SKM-1 treated with dmso at 0.1 percent for 144 hours (cell line): ENCODE data around the gene CELF4.

Experiments used
- DNase-seq: peaks from one replicate; lab custom pipeline; 2025; ENCODE audit not compliant: unreplicated experiment; lab: John Stamatoyannopoulos, UW

The CELF4 gene

GRCh38 chr18:37447962-37448888 lies 117.4 kb downstream of the CELF4 start:
- no peak for DNase-seq

- no peak for DNase-seq
Observed at GRCh38 chr18:37445836-37446235, 119.8 kb downstream of the CELF4 start.

- DNase-seq, result no peak
Observed at GRCh38 chr18:37445368-37445767, 120.2 kb downstream of the CELF4 start.

GRCh38 chr18:37443325-37444055 lies 122.1 kb downstream of the CELF4 start:
- no peak for DNase-seq

GRCh38 chr18:37442477-37442876 lies 123.1 kb downstream of the CELF4 start:
- DNase-seq, result no peak

GRCh38 chr18:37441821-37442220 lies 123.8 kb downstream of the CELF4 start:
- no peak for DNase-seq

- DNase-seq, result no peak
Observed at GRCh38 chr18:37440206-37440605, 125.4 kb downstream of the CELF4 start.

GRCh38 chr18:37438417-37439180 lies 127.0 kb downstream of the CELF4 start:
- no peak for DNase-seq

GRCh38 chr18:37435996-37436395 lies 129.6 kb downstream of the CELF4 start:
- DNase-seq, result no peak

GRCh38 chr18:37435150-37435867 lies 130.3 kb downstream of the CELF4 start:
- no peak for DNase-seq

GRCh38 chr18:37434161-37434860 lies 131.3 kb downstream of the CELF4 start:
- no peak for DNase-seq

- DNase-seq, result no peak
Observed at GRCh38 chr18:37432436-37433195, 133.0 kb downstream of the CELF4 start.

GRCh38 chr18:37430357-37431076 lies 135.1 kb downstream of the CELF4 start:
- DNase-seq, result no peak

GRCh38 chr18:37429791-37430190 lies 135.8 kb downstream of the CELF4 start:
- DNase-seq, result no peak

- no peak for DNase-seq
Observed at GRCh38 chr18:37428288-37428974, 137.2 kb downstream of the CELF4 start.

- DNase-seq, result no peak
Observed at GRCh38 chr18:37426586-37426985, 139.0 kb downstream of the CELF4 start.

GRCh38 chr18:37425222-37425621 lies 140.4 kb downstream of the CELF4 start:
- DNase-seq, result no peak

GRCh38 chr18:37424507-37424906 lies 141.1 kb downstream of the CELF4 start:
- DNase-seq, result no peak
